ENCODE data around the gene IMMP1L.
A peak's percentile ranks its signal among the peaks of the same experiment; 100 is the strongest.

Gene IMMP1L

GRCh38 chr11:31445621-31446020 is 63.8 kb downstream of the IMMP1L start:
- ATAC-seq = 0 out of 3 replicates have a peak, but pooled peaks have one; percentile 22
- TF ChIP-seq CSRNP3 (CRISPR knock-in tag; IDR thresholded peaks at IDR 0.05) = no peak
- TF ChIP-seq TCF4 (CRISPR knock-in tag; IDR thresholded peaks at IDR 0.05; ENCODE audit: borderline replicate concordance) = no peak
- TF ChIP-seq BACH2 (CRISPR knock-in tag; IDR thresholded peaks at IDR 0.05; ENCODE audit: borderline replicate concordance) = no peak

GRCh38 chr11:31443802-31444201 is 65.6 kb downstream of the IMMP1L start:
- no peak for ATAC-seq
- TF ChIP-seq CREB5 (CRISPR knock-in tag; IDR thresholded peaks at IDR 0.05; ENCODE audit: low read depth) (no peak), RARB (CRISPR knock-in tag; IDR thresholded peaks at IDR 0.05) (no peak), ZC3H10 (CRISPR knock-in tag; IDR thresholded peaks at IDR 0.05) (no peak), ARNTL (CRISPR knock-in tag; IDR thresholded peaks at IDR 0.05; ENCODE audit: borderline replicate concordance, low read depth) (no peak), ZFP3 (CRISPR knock-in tag; IDR thresholded peaks at IDR 0.05) (no peak), PPARA (CRISPR knock-in tag; IDR thresholded peaks at IDR 0.05; ENCODE audit: borderline replicate concordance) (no peak), OSR1 (CRISPR knock-in tag; IDR thresholded peaks at IDR 0.05) (no peak), PATZ1 (CRISPR knock-in tag; IDR thresholded peaks at IDR 0.05; ENCODE audit: borderline replicate concordance) (no peak), ZFP30 (CRISPR knock-in tag; IDR thresholded peaks at IDR 0.05) (no peak), ZNF8 (CRISPR knock-in tag; IDR thresholded peaks at IDR 0.05) (no peak), TCF4 (CRISPR knock-in tag; IDR thresholded peaks at IDR 0.05; ENCODE audit: borderline replicate concordance) (no peak), ZNF70 (CRISPR knock-in tag; IDR thresholded peaks at IDR 0.05) (no peak), SNAI2 (CRISPR knock-in tag; IDR thresholded peaks at IDR 0.05) (no peak), ESRRG (CRISPR knock-in tag; IDR thresholded peaks at IDR 0.05) (no peak), GLIS3 (CRISPR knock-in tag; IDR thresholded peaks at IDR 0.05) (no peak)

GRCh38 chr11:31442086-31442485 is 67.3 kb downstream of the IMMP1L start:
- TF ChIP-seq ARNTL (CRISPR knock-in tag; IDR thresholded peaks at IDR 0.05; ENCODE audit: borderline replicate concordance, low read depth) = no peak
- no peak for TF ChIP-seq PPARA (CRISPR knock-in tag; IDR thresholded peaks at IDR 0.05; ENCODE audit: borderline replicate concordance)
- ATAC-seq = no peak

- ATAC-seq = no peak
These were observed 68.1 kb downstream of the IMMP1L start for GRCh38 chr11:31441296-31441695.

More at GRCh38 chr11:31441296-31441695, 68.1 kb downstream of the IMMP1L start:
- TF ChIP-seq PATZ1 (CRISPR knock-in tag; IDR thresholded peaks at IDR 0.05; ENCODE audit: borderline replicate concordance) (no peak), ZC3H10 (CRISPR knock-in tag; IDR thresholded peaks at IDR 0.05) (no peak), CSDC2 (CRISPR knock-in tag; IDR thresholded peaks at IDR 0.05) (no peak), ZNF70 (CRISPR knock-in tag; IDR thresholded peaks at IDR 0.05) (no peak), ESRRG (CRISPR knock-in tag; IDR thresholded peaks at IDR 0.05) (no peak), SNAI2 (CRISPR knock-in tag; IDR thresholded peaks at IDR 0.05) (no peak), ZFP30 (CRISPR knock-in tag; IDR thresholded peaks at IDR 0.05) (no peak), TCF4 (CRISPR knock-in tag; IDR thresholded peaks at IDR 0.05; ENCODE audit: borderline replicate concordance) (no peak), BACH2 (CRISPR knock-in tag; IDR thresholded peaks at IDR 0.05; ENCODE audit: borderline replicate concordance) (no peak), ZNF565 (CRISPR knock-in tag; conservative IDR thresholded peaks at IDR 0.05; ENCODE audit: low read depth) (no peak), ZNF8 (CRISPR knock-in tag; IDR thresholded peaks at IDR 0.05) (no peak), ZFP3 (CRISPR knock-in tag; IDR thresholded peaks at IDR 0.05) (no peak), TOX (CRISPR knock-in tag; IDR thresholded peaks at IDR 0.05; ENCODE audit: borderline replicate concordance) (no peak), CSRNP3 (CRISPR knock-in tag; IDR thresholded peaks at IDR 0.05) (no peak), ARNTL (CRISPR knock-in tag; IDR thresholded peaks at IDR 0.05; ENCODE audit: borderline replicate concordance, low read depth) (no peak), RARB (CRISPR knock-in tag; IDR thresholded peaks at IDR 0.05) (no peak), TSHZ2 (CRISPR knock-in tag; IDR thresholded peaks at IDR 0.05) (no peak), GLIS3 (CRISPR knock-in tag; IDR thresholded peaks at IDR 0.05) (no peak)
